Tibial artery (tissue), 4 donors: ENCODE measurements around the gene ATP2A2.
A peak's percentile ranks its signal among the peaks of the same experiment; 100 is the strongest.

Source experiments
- DNase-seq, 2 donors: peaks; one replicate each; pipeline ENCODE4 v3.0.0-alpha.2; 2019
- H3K27ac ChIP-seq, 2 donors: fragments of 200-600 bp; sonication (generic) in 1 of 2; 1 replicate in 1 of 2; 2 replicates in 1 of 2; pipeline ENCODE4 v1.5.1; 2018 to 2019; ENCODE audit warnings: mild to moderate bottlenecking in 1 of 2
- H3K27me3 ChIP-seq, 2 donors: fragments of 200-600 bp; sonication (generic) in 1 of 2; one replicate each; pipeline versions ENCODE4 v1.5.1 to v1.6.0; 2016 to 2019
- H3K36me3 ChIP-seq, 3 donors: fragments of 200-600 bp; sonication (generic) in 2 of 3; one replicate each; pipeline ENCODE4 v1.5.1; 2016 to 2019; ENCODE audit warnings: mild to moderate bottlenecking in 2 of 3
- H3K4me1 ChIP-seq, 4 donors: fragments of 200-600 bp; sonication (generic) in 2 of 4; 1 replicate in 3 of 4; 2 replicates in 1 of 4; pipeline ENCODE4 v1.5.1; 2016 to 2019
- H3K4me3 ChIP-seq, 2 donors: fragments of 200-600 bp; sonication (generic) in 1 of 2; 1 replicate in 1 of 2; 2 replicates in 1 of 2; pipeline ENCODE4 v1.5.1; 2018 to 2019; ENCODE audit warnings: mild to moderate bottlenecking in 2 of 2
- H3K9me3 ChIP-seq, 3 donors: fragments of 200-600 bp; sonication (generic) in 1 of 3; one replicate each; pipeline ENCODE4 v1.5.1; 2016 to 2019
- CTCF ChIP-seq, 2 experiments: fragments of 200-600 bp in 1 of 2; fragments of 450-650 bp in 1 of 2; IDR thresholded peaks; one replicate each; pipeline ENCODE4 v1.5.1; 2017 to 2019; ENCODE audit warnings: antibody characterized with exemption in 2 of 2, mild to moderate bottlenecking in 1 of 2, moderate library complexity in 1 of 2
- intact Hi-C: fragments of 100-400 bp; cut with DNase I; formaldehyde crosslinking; loops from one replicate; pipeline ENCODE4 v1.15.0; 2023; ENCODE audit warnings: low total_unique reads

Gene ATP2A2

GRCh38 chr12:110247340-110248095 lies 33.5 kb upstream of the ATP2A2 start:
- DNase-seq, result peak in 1 of 2 donors; percentile 74
- H3K9me3 ChIP-seq, result no peaks in the 10 kb centered on the region
- H3K4me1 ChIP-seq, result peaks cover 0 to 70% (median 44%) of the 10 kb centered on the region in 4 donors
- H3K36me3 ChIP-seq, result no peaks in the 10 kb centered on the region
- no peak for TF ChIP-seq CTCF (IDR thresholded peaks at IDR 0.05)
- H3K27ac ChIP-seq, result peak overlapping the region; percentile 83 to 91
- no peaks in the 10 kb centered on the region for H3K27me3 ChIP-seq
- no peak overlapping the region for H3K4me3 ChIP-seq
- intact Hi-C loops, result no loop called here

GRCh38 chr12:110248096-110248447 lies 33.0 kb upstream of the ATP2A2 start:
- Histone ChIP-seq H3K4me3 (no peak overlapping the region), H3K4me1 (peaks cover 0 to 76% (median 46%) of the 10 kb centered on the region in 4 donors), H3K9me3 (no peaks in the 10 kb centered on the region), H3K27me3 (no peaks in the 10 kb centered on the region), H3K27ac (peak overlapping the region; percentile 83 to 91), H3K36me3 (no peaks in the 10 kb centered on the region)
- intact Hi-C loops, result no loop called here
- TF ChIP-seq CTCF (IDR thresholded peaks at IDR 0.05), result no peak
- DNase-seq, result no peak

- Histone ChIP-seq H3K4me1 (peaks cover 0 to 86% (median 51%) of the 10 kb centered on the region in 4 donors), H3K9me3 (no peaks in the 10 kb centered on the region), H3K27me3 (no peaks in the 10 kb centered on the region), H3K36me3 (no peaks in the 10 kb centered on the region), H3K4me3 (no peak overlapping the region), H3K27ac (peak overlapping the region; percentile 83 to 91)
- DNase-seq, result peak in 1 of 2 donors; percentile 33
- no peak for TF ChIP-seq CTCF (IDR thresholded peaks at IDR 0.05)
- intact Hi-C loops, result no loop called here
Measured at GRCh38 chr12:110249105-110249504, 31.9 kb upstream of the ATP2A2 start.

GRCh38 chr12:110249716-110250225 lies 31.3 kb upstream of the ATP2A2 start:
- Histone ChIP-seq H3K36me3 (no peaks in the 10 kb centered on the region), H3K27ac (peak overlapping the region; percentile 83 to 91), H3K4me1 (peaks cover 0 to 87% (median 51%) of the 10 kb centered on the region in 4 donors), H3K9me3 (no peaks in the 10 kb centered on the region), H3K27me3 (no peaks in the 10 kb centered on the region), H3K4me3 (no peak overlapping the region)
- TF ChIP-seq CTCF (IDR thresholded peaks at IDR 0.05), result no peak
- peak in 1 of 2 donors; percentile 81 for DNase-seq
- intact Hi-C loops, result no loop called here

- Histone ChIP-seq H3K4me1 (peaks cover 0 to 85% (median 48%) of the 10 kb centered on the region in 4 donors), H3K36me3 (no peaks in the 10 kb centered on the region), H3K4me3 (no peak overlapping the region), H3K9me3 (no peaks in the 10 kb centered on the region), H3K27me3 (no peaks in the 10 kb centered on the region), H3K27ac (peak overlapping the region; percentile 83 to 91)
- intact Hi-C loops, result no loop called here
- no peak for DNase-seq
- TF ChIP-seq CTCF (IDR thresholded peaks at IDR 0.05), result no peak
Measured at GRCh38 chr12:110251381-110251780, 29.7 kb upstream of the ATP2A2 start.
